UCSD-AML1 (cell line): ENCODE data around the gene OR2J2.
"Not testable (repeated sequence)": the region's sequence is repeated elsewhere in the genome, so short reads cannot be mapped to it uniquely, and the experiment has no call there.

Source experiments
- DNase-seq: peaks from one replicate; lab custom pipeline; 2025; ENCODE audit not compliant: unreplicated experiment; lab: John Stamatoyannopoulos, UW

The OR2J2 gene

DNA sequence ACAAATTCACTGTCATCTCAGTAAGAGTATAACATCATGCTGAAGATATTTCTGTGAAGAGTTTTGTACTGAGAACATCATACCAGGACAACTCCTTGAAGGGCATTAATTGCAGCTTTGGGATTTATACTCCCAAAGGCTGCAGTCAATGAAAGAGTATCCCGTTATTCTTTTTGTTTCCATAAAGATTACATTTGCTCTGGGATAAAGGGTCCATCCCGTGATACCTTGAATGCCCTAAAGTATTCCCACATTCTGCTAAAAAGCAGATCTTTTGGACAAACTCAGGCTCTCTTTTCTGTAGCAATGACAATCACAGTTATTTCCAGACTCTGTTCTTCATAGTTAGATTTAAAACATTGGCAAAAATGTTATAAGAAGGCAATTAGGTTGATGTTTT is at the start of gene OR2J2:
OR2J2 (plus strand) TSS at position 301 of the 400 bp plus-strand sequence. CDS start 2,729 bp downstream, outside the sequence.
- not testable (repeated sequence) for DNase-seq

DNA sequence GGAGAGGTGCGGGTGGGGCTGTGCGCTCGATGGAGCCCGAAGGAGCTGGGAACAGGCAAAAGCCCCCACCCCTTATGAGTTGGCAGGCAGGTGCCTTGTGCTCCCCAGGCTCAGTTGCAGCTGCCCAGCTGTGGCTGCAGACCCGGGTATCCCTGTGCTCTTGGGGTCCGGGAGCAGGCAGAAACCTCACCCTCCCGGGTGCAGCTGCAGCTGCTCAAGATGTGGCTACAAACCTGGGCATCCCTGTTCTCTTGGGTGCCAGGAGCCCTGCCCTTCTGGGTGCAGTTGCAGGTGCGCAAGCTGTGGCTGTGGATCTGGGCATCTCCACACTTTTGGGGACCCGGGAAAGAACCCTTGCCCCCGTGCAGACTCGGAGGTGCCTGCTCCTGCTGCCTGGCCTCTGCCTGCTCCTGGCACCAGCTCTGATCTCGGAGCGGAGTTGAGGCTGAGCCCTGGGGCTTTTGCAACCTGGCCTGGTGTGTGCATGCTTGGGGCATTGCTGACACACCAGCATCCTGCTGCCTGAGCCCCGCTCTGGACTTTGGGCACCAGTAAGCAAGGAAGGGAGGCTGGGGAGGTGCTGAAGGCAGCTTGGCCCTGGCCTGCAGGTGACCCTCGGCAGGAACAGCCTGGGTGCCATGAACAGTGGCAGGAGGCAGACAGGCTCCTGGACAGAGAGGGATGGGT is 41.2 kb upstream of the OR2J2 start:
- DNase-seq, result no peak

DNA sequence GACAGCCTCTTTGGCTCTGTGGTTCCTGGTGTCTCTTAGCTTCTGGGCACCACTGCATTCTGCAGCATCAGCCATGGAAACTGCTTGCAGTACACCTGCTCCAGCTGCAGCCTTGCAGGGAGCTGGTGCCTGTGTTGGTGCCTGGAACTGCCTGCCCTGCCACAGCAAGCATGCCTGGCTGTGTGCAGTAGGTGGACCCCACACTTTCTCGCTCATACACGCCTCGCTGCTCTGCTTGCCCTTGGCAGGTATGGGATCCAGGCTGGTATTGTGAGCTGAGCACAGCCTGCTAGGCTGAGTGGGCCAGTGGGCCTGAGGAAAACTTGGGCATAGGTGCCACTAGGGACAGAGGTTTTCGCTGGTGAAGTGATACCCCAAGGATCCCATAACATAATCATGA is 40.1 kb upstream of the OR2J2 start:
- DNase-seq, result no peak

DNA sequence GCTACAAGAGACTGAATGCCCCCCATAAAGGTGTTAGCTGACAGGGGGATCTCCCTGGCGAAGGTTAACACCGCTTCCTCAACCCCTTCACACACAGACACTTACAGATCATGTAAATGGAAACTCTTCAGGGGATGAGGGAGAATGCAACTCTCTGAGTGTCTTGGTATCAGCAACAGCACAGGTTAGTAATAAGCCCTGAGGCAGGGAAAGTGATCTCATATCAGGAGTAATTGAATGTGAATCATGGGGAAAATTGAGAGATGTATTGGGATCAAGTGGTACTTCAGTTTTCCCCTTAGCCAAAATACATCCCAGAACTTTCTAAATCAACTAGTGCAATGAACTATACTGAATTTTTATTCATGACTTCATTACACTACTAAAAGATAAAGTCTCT is 39.0 kb upstream of the OR2J2 start:
- DNase-seq, result no peak

DNA sequence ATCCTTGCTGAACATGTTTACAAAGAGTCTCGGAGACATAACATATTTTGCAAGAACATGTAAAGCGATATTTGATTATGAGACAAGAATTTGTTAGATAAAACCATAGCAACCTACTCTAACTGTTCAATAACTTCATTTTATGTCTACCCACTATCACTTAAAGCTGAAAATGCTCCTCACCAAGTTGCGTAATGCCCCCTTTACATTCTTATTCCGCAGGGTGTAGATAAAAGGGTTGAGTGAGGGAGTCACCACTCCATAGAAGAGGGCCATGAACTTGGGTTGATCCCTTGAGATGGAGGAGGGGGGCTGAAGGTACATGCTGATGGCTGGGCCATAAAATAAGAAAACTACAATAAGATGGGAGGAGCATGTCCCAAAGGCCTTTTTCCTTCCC is 33.0 kb upstream of the OR2J2 start:
- DNase-seq, result no peak

DNA sequence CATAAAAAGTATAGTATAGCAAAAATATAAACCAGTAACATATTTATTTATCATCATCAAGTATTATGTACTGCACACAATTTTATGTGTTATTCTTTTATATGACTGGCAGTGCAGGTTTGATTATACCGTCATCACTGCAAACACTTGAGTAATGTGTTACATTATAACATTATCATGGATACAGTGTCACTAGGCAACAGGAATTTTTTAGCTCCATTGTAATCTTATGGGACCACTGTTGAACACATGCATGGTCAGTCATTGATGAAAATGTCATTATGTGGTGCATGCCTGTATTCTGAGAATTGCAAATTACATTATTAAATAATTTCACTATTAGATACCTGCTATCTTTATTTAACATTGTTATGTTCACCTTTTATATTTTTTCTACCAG is 29.1 kb upstream of the OR2J2 start:
- no peak for DNase-seq

DNA sequence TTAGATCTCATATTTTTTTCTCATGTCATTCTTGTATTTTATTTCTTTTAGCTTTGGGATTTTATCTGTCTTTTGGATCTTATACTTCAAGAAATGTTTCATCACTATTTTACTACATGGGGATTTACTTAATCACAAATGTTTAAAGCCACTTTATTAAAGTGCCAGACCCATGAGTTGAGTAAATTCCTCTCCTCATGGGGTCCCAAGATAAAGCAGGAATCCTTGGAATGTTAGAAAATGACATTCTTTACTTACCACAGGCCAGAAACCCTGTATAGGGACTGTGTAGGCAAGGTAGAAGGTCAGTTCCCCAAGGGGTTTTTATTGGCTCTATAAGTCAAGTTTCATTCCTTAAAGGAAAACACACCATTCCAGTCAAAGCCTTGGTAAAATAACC is 28.4 kb upstream of the OR2J2 start:
- DNase-seq, result no peak

DNA sequence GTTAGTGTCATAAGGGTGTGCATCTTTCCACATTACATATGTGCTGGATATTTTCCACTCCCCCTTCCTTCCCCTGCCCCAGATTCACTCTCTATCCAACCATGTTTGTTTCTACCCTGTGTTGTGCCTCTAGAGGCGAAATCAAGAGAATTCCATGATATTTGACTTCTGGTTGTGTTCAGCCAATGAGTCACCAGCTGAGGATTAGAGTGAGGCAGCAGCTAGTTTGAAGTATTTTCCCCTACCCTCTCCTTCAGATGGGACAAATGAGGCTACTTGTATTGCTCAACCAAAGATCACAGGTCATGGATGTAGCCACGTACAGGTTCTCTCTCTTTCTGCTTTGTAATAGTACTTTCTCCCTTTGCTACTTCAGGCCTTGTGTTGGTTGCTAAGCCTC is 24.5 kb upstream of the OR2J2 start:
- no peak for DNase-seq

DNA sequence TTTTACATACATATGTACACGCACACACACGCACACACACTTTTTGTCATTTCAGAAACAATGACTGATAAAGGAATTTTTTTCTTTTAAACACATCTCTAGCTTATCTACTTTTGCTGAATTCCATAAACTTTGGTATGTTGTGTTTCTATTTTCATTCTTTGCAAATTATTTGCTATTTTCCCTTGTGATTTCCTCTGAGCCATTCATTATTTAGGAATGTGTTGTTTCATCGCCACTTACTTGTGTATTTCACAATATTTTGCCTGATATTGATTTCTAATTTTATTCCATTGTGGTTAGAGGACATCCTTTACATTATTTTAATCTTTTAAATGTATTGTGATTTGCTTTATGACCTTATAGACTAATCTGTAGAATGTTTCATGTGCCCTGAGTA is 23.6 kb upstream of the OR2J2 start:
- no peak for DNase-seq

DNA sequence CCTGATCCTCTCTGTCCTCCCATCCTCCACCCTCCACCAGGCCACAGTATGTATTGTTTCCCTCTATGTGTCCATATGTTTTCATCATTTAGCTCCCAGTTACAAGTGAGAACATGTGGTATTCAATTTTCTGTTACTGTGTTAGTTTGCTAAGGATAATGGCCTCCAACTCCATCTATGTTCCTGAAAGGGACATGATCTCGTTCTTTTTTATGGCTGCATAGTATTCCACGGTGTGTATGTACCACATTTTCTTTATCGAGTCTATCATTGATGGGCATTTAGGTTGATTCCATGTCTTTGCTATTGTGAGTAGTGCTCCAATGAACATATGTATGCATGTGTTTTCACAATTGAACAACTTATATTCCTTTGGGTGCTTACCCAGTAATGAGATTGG is 21.3 kb upstream of the OR2J2 start:
- DNase-seq, result not testable (repeated sequence)

DNA sequence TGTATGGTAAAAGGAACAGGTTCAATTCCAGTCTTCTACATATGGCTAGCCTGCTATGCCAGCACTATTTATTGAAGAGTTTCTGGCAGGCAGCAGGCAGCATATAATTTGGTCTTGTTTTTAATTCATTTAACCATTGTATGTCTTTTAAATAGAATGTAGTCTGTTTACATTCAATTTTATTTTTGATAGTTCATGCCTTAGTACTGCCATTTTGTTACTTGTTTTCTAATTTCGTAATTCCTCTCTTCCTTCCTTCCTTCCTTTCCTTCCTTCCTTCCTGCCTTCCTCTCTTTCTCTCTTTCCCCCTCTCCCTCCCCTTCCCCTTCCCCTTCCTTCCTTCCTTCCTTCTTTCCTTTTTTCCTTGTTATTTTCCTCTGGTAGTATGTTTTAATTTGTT is 17.6 kb upstream of the OR2J2 start:
- no peak for DNase-seq

DNA sequence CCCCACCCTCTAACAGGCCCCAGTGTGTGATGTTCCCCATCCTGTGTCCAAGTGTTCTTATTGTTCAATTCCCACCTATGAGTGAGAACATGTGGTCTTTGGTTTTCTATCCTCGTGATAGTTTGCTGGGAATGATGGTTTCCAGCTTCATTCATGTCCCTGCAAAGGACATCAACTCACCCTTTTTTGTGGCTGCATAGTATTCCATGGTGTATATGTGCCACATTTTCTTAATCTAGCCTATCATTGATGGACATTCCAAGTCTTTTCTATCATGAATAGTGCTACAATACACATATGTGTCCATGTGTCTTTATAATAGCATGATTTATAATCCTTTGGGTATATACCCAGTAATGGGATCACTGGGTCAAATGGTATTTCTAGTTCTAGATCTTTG is 15.5 kb upstream of the OR2J2 start:
- DNase-seq, result not testable (repeated sequence)

DNA sequence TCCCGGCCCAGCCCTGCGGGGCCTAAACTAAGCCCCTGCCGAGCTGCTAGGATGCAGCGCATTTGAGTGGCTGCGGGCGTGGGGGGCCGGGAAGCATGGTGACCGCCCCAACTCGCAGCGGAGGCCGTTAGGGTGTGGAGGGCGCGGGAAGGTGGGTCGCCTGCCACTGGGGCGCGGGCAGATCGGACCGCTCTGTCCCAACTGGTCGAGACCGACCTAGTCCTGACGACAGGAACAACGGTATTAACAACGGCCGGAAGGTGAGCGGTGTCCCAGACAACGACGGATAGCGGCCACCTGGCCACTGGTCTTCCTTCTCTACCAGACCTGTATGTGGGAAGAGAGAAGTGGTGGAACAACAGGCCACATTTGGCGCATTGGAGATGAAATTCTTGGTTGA is 10.8 kb upstream of the OR2J2 start:
- not testable (repeated sequence) for DNase-seq

DNA sequence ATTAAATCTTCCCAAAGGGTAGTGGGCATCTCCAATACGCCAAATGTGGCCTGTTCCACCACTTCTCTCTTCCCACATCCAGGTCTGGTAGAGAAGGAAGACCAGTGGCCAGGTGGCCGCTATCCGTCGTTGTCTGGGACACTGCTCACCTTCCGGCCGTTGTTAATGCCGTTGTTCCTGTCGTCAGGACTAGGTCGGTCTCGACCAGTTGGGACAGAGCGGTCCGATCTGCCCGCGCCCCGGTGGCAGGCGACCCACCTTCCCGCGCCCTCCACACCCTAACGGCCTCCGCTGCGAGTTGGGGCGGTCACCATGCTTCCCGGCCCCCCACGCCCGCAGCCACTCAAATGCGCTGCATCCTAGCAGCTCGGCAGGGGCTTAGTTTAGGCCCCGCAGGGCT is 5.1 kb upstream of the OR2J2 start:
- not testable (repeated sequence) for DNase-seq

DNA sequence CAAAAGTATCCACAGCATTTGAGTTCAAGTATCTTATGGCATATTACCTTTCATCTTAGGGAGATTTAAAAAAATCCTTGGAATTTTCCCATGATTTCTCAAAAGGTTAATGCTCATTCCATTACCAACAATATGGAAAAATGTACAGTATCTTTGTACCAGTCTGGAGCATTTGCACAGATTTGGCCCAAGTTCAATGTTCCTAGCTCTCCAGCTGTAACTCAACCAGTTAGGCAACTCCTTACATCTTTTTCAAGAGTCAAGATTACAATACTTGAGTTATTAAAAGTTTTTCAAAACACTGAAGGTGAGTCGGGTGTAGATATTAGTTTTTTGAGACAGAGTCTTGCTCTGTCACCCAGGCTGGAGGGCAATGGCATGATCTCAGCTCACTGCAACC is 1.0 kb downstream of the OR2J2 start:
- DNase-seq, result no peak

DNA sequence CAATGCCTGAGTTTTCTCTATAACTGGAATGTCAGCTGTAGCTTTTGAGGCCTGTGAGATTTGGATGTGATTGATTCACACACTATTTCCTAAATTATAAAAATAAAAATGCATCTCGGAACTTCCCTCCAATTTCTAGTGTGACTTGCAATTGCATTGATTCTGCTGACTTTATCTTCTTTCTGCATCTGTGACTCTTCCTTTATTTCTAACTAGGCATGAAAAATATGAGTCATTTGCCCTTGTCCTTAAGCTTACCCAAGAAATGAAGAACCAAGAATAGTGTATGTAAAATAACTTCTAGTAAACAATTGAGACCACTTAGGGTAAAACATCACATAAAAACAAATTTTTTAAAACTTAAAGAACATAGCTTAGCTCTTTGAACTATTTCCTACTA is 12.9 kb downstream of the OR2J2 start:
- no peak for DNase-seq

DNA sequence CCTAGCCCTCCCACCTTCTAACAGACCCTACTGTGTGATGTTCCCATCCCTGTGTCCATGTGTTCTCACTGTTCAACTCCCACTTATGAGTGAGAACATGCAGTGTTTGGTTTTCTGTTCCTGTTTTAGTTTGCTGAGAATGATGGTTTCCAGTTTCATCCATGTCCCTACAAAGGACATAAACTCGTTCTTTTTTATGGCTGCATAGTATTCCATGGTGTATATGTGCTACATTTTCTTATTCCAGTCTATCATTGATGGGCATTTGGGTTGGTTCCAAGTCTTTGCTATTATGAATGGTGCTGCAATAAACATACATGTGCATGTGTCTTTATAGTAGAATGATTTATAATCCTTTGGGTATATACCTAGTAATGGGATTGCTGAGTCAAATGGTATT is 18.0 kb downstream of the OR2J2 start:
- DNase-seq, result not testable (repeated sequence)

DNA sequence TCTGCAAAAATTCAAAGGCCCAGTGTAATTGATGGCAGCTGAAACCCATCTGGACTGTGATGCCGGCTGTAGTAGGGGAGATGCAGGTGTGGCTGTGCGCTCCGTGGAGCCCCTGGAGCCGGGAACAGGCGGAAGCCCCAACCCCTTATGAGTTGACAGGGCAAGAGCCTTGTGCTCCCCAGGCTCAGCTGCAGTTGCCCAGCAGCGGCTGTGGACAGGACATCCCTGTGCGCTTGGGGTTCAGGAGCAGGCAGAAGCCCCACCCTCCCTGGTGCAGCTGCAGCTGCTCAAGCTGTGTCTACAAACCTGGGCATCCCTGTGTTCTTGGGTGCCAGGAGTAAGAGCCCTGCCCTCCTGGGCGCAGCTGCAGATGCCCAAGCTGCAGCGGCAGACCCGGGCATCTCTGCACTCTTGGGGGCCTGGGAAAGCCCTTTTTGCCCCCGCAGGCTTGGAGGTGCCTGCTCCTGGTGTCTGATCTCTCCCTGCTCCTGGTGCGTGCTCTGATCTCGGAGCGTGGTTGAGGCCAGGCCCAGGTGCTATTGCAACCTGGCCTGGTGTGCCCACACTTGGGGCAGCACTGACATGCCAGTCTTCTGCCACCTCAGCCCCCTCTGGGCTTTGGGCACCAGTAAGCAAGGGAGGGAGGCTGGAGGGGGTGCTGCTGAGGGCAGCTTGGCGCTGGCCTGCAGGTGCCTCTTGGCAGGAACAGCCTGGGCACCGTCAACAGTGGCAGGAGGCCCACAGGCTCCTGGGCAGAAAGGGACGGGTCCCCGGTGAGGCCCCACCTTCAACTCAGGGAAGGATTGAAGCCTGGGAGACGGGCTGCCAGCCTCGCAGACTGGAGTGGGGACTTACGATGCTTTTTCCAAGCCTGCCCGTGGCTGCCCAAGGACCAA is 30.3 kb downstream of the OR2J2 start:
- no peak for DNase-seq

DNA sequence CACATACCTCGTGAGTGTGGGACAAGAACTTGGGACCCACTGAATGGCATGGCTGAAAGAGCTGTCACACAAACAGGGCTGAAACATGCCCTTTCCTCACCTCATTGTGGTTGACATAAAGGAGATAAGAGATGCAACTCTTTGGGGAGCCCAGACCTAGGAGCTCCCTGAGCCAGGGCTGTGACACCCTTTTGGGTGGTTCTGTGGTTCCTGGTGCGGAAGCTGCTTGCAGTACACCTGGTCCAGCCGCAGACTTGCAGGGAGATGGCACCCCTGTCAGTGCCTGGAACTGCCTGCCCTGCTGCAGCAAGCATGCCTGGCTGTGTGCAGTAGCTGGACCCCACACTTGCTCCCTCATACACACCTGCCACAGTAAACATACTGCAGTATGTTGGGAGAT is 31.3 kb downstream of the OR2J2 start:
- no peak for DNase-seq

DNA sequence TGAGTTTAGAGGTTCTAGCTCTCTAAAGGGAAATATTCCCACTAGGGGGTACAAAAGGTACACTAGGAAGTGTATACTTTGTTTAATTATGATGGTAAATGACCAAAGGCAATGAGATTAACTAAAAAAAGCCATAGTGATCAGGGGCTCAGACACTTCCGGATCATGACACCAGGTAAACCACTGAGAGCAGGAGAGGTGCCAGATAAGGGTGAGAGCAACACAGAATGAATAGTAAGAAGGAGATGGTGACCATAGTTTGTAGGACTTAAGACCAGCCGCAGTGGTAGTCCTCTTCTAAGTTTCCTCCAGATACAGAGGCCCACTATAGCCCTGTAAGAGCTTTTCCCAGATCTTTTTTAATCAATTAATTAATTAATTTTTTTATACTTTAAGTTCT is 40.8 kb downstream of the OR2J2 start:
- no peak for DNase-seq

DNA sequence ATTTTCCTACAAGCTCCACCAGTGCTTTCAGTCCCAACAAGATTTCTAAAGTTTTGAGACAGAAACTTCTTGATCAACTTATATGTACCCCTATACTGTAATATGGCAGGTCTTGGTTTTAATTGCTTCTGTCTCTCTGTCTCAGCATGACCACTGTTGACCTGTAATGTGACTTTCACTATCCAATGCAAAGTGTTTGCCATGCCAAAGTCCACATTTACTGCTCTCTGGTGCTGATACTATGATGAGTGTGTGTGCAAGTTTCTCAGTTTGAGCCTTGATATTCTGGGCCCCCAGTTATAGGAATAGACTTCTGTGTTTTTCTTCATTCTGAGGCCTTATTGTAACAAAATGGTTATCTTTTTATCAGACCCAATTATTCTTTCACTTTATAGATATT is 45.8 kb downstream of the OR2J2 start:
- no peak for DNase-seq

DNA sequence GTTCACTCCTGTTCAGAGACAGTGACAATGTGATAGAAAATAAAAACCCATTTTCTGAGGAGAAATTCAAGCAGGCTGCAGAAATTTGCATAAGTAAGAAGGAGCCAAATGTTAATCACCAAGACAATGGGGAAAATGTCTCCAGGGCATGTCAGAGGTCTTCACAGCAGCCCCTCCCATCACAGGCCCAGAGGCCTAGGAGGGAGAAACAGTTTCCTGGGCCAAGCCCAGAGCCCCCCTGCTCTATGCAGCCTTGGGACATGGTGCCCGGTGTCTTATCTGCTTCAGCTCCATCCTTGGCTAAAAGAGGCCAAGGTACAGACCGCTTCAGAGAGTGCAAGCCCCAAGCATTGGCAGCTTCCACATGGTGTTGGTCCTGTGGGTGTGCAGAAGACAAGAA is 46.5 kb downstream of the OR2J2 start:
- DNase-seq, result not testable (repeated sequence)
